Measurements from ENCODE around the gene VAMP2. TPM values are rescaled to one million over a fixed set of nuclear protein-coding genes. Genes with fewer than 3 reads are reported as not detected.
A peak's percentile ranks its signal among the peaks of the same experiment; 100 is the strongest.

Gene VAMP2
- total and polyA plus RNA-seq, 9 donors = 10.9 to 77.2 (median 61.4) TPM

DNA sequence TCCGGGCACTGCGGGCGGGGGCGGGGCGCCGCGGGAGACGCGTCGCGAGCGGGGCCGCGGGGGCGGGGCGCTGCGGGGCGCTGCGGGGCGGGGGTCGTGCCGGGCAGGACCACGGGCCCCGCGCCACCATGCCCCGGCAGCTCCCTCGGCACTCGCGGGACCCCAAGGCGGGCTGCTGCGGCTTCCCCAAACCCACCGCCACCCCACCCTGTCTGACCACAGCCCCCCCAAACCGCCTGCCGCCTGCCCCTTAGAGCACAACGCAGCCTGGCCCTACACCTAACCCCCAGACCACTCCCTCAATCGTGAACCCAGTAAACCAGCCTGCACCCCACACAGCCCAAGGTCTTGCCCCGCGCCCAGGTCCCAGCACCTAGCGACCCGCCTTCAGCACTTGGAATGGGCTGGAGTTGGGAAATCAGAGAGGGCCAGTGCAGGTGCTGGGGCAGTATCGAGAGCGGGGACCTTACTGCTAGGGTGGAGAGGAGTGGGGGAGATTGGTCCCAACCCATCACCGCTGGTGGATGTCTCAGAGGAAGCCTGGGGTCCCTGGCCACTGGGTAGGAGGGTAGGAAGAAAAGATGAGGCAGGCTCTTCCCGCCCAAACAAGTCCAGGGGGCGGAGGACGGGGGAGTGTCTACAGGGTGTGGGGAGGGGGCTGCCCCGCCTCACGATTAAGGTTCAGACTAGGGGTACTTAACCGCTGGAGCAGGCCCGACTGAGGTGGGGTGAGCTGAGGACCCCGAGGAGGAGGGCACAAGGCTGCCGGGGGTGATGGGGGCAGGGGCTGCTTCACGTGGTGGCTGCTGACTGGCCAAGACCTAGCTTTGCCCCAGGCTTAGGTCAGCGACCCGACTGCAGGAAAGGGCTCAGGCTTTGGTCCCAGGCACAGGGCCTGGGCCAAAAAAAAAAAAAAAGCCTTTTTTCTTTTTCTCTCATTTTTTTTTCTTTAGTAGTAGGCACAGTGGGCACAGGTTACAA is 539 bp upstream of the VAMP2 start:
- H3K4me1 ChIP-seq (ENCODE audit: control insufficient read depth, insufficient read depth, low read length) = peaks cover 43% of the 10 kb centered on the region
- no peaks in the 10 kb centered on the region for H3K27me3 ChIP-seq (ENCODE audit: control insufficient read depth, insufficient read depth, low read length)
- peak overlapping the region; percentile 96 for H3K27ac ChIP-seq (ENCODE audit: low read length)
- WGBS (ENCODE audit: insufficient coverage) = under 1% methylated on average over 47 of the region's 55 CpGs
- H3K9me3 ChIP-seq (replicated peaks; ENCODE audit: control insufficient read depth, low read depth, low read length) = no peaks in the 10 kb centered on the region
- peaks cover 30% of the 10 kb centered on the region for H3K36me3 ChIP-seq (ENCODE audit: control insufficient read depth, insufficient read depth, low read length)
- H3K4me3 ChIP-seq (ENCODE audit: low read length) = peak overlapping the region; percentile 83
- peak; percentile 59 for DNase-seq

DNA sequence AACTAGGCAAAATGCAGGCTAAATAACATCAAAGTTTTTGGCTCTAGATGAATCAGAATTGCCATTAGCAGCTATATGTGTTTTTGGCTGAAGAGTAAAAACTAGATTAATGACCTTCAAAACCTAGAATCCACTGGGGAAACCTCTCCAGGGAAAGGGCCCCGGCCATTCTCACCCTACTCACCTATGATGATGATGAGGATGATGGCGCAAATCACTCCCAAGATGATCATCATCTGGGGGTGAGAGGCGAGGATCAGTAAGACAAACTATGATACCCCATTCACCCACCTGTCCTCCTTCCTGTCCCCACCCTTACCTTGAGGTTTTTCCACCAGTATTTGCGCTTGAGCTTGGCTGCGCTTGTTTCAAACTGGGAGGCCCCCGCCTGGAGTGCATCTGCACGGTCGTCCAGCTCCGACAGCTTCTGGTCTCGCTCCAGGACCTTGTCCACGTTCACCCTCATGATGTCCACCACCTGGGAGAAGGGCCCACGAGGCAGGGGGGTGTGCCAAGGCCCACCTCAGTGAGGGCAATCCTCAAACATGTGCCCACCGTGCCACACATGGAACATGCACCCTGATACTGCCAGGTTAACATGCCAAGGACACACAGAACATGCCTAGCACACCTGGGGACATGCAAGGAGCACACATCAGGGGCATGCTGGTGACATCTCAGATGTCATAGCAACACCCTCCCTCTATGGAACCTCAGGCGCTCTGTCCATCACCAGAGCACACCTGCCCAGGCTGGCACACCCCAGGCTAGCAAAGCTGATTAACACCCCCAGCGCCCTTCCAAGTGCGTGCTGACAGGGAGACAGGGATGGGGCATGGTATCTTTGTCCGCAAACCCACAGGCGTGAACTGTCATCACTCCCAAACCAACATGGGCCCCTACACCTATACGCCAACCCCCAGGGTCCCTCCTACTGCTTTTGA is 1.2 kb downstream of the VAMP2 start:
- DNase-seq = peak; percentile 27
- WGBS (ENCODE audit: insufficient coverage) = 58% methylated on average over 12 of the region's 19 CpGs
- Histone ChIP-seq H3K9me3 (replicated peaks; ENCODE audit: control insufficient read depth, low read depth, low read length) (no peaks in the 10 kb centered on the region), H3K27me3 (ENCODE audit: control insufficient read depth, insufficient read depth, low read length) (no peaks in the 10 kb centered on the region), H3K36me3 (ENCODE audit: control insufficient read depth, insufficient read depth, low read length) (peaks cover 30% of the 10 kb centered on the region), H3K27ac (ENCODE audit: low read length) (peak overlapping the region; percentile 97), H3K4me1 (ENCODE audit: control insufficient read depth, insufficient read depth, low read length) (peaks cover 51% of the 10 kb centered on the region), H3K4me3 (ENCODE audit: low read length) (peak overlapping the region; percentile 96)

DNA sequence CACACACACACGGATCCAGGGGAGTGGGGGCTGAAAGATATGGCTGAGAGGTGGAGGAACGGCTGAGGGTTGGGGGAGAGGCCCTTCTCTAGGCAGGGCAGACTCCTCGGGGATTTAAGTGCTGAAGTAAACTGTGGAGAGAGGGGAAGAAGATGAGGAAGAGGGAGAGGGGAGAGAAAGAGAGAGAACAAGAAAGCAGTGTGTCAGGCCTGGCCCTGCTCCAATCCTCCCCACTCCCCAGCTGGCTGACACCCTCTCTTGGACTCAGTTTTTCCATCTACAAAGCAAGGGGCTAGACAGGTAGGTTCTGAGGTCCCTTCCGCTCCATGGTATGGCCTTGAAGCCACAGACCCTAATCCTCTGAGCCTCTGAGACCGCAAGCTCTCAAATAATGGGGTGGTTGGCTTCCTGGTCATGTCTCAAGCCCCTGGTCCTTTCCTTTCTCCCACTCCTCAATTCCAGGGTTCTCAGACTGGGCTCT is 2.0 kb downstream of the VAMP2 start:
- H3K27me3 ChIP-seq (ENCODE audit: control insufficient read depth, insufficient read depth, low read length) = no peaks in the 10 kb centered on the region
- peaks cover 30% of the 10 kb centered on the region for H3K36me3 ChIP-seq (ENCODE audit: control insufficient read depth, insufficient read depth, low read length)
- H3K4me1 ChIP-seq (ENCODE audit: control insufficient read depth, insufficient read depth, low read length) = peaks cover 52% of the 10 kb centered on the region
- H3K4me3 ChIP-seq (ENCODE audit: low read length) = no peak overlapping the region
- no peaks in the 10 kb centered on the region for H3K9me3 ChIP-seq (replicated peaks; ENCODE audit: control insufficient read depth, low read depth, low read length)
- DNase-seq = peak; percentile 30
- WGBS (ENCODE audit: insufficient coverage) = 40% methylated on average over 4 of the region's 5 CpGs
- H3K27ac ChIP-seq (ENCODE audit: low read length) = peak overlapping the region; percentile 97

- no peak for DNase-seq
- H3K4me1 ChIP-seq (ENCODE audit: control insufficient read depth, insufficient read depth, low read length) = peaks cover 58% of the 10 kb centered on the region
These were observed 2.5 kb downstream of the VAMP2 start for GRCh38 chr17:8160224-8160577.

GRCh38 chr17:8159459-8160223 is 3.1 kb downstream of the VAMP2 start:
- Histone ChIP-seq H3K4me3 (ENCODE audit: low read length) (no peak overlapping the region), H3K36me3 (ENCODE audit: control insufficient read depth, insufficient read depth, low read length) (peaks cover 30% of the 10 kb centered on the region), H3K9me3 (replicated peaks; ENCODE audit: control insufficient read depth, low read depth, low read length) (no peaks in the 10 kb centered on the region), H3K27ac (ENCODE audit: low read length) (no peak overlapping the region), H3K27me3 (ENCODE audit: control insufficient read depth, insufficient read depth, low read length) (no peaks in the 10 kb centered on the region), H3K4me1 (ENCODE audit: control insufficient read depth, insufficient read depth, low read length) (peaks cover 58% of the 10 kb centered on the region)
- DNase-seq = peak; percentile 28
- no CpG with 5 or more reads among the region's 4 CpGs for WGBS (ENCODE audit: insufficient coverage)

More at GRCh38 chr17:8160224-8160577, 2.5 kb downstream of the VAMP2 start:
- Histone ChIP-seq H3K27me3 (ENCODE audit: control insufficient read depth, insufficient read depth, low read length) (no peaks in the 10 kb centered on the region), H3K27ac (ENCODE audit: low read length) (peak overlapping the region; percentile 97), H3K36me3 (ENCODE audit: control insufficient read depth, insufficient read depth, low read length) (peaks cover 30% of the 10 kb centered on the region), H3K9me3 (replicated peaks; ENCODE audit: control insufficient read depth, low read depth, low read length) (no peaks in the 10 kb centered on the region), H3K4me3 (ENCODE audit: low read length) (no peak overlapping the region)
- WGBS (ENCODE audit: insufficient coverage) = 68% methylated on average over 4 of the region's 4 CpGs

GRCh38 chr17:8159032-8159400 is 3.7 kb downstream of the VAMP2 start:
- Histone ChIP-seq H3K4me1 (ENCODE audit: control insufficient read depth, insufficient read depth, low read length) (peaks cover 55% of the 10 kb centered on the region), H3K4me3 (ENCODE audit: low read length) (no peak overlapping the region), H3K27me3 (ENCODE audit: control insufficient read depth, insufficient read depth, low read length) (no peaks in the 10 kb centered on the region), H3K9me3 (replicated peaks; ENCODE audit: control insufficient read depth, low read depth, low read length) (no peaks in the 10 kb centered on the region), H3K36me3 (ENCODE audit: control insufficient read depth, insufficient read depth, low read length) (peaks cover 30% of the 10 kb centered on the region), H3K27ac (ENCODE audit: low read length) (no peak overlapping the region)
- WGBS (ENCODE audit: insufficient coverage) = no CpG with 5 or more reads among the region's 3 CpGs
- DNase-seq = no peak

DNA sequence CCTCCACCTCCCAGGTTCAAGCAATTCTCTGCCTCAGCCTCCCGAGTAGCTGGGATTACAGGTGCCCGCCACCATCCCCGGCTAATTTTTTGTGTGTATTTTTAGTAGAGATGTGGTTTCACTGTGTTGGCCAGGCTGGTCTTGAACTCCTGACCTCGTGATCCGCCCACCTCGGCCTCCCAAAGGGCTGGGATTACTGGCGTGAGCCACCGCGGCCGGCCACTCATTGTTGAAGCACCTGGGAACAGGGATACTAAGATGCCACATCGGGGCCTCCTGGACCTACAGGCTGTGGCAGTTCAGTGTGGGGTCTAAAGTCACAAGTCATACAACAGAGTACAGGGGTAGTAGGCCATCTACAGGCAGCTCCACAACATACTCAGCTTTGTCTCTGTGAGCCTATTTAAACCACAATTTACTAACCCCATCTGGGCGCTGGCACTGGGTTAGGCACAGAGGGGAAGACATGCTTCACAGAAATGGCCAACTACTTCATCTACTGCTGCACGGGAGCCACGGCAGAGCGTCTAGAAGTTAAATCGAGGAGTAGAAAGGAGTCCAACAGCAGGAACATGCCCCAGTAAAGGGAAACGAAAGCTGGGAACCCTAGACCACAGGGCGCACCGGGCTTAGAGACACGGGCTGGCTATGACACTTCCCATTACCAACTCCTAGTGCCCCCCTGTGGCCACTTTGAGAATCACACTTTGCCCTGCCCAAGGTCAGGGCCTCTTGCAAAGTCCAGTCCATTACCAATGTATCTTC is 4.3 kb downstream of the VAMP2 start:
- H3K27ac ChIP-seq (ENCODE audit: low read length) = peak overlapping the region; percentile 92
- peak; percentile 93 for DNase-seq
- no peaks in the 10 kb centered on the region for H3K9me3 ChIP-seq (replicated peaks; ENCODE audit: control insufficient read depth, low read depth, low read length)
- H3K27me3 ChIP-seq (ENCODE audit: control insufficient read depth, insufficient read depth, low read length) = no peaks in the 10 kb centered on the region
- peaks cover 30% of the 10 kb centered on the region for H3K36me3 ChIP-seq (ENCODE audit: control insufficient read depth, insufficient read depth, low read length)
- H3K4me1 ChIP-seq (ENCODE audit: control insufficient read depth, insufficient read depth, low read length) = peaks cover 55% of the 10 kb centered on the region
- H3K4me3 ChIP-seq (ENCODE audit: low read length) = no peak overlapping the region
- WGBS (ENCODE audit: insufficient coverage) = 30% methylated on average over 14 of the region's 20 CpGs

DNA sequence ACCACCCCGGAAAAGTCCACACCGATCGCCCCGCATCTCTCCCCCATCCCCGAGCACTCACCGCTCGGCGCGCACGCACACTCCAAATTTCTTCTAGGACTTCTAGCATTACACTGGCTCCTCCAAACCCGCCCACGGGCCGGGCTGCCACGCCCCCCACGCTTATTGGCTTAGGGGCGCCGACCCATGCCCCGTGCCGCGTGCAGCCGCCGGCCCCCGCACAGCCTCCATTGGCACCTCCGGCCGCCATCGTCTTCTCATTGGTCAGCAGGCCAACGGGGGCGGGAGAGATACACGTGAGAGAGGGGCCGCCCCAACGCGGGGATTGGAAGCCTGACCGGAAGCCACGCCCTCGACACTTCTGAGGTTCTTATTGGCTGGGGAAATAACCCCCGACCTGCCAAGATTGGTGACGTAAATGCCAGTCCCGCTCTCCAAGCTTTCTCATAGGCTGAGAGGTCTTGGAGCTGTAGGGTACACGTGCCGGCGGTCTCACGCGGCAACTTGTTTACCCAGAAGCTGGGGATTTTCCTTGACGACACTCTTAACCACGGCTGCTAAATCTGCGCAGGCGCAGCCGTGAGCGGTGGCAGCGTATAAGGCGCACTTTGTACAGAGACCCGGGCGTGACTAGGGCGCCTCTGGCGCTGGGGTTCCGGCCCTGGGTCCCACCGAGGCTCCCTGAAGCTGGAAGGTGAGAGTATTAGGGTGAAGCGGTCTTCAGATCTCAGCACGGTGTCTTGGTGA is 6.3 kb downstream of the VAMP2 start:
- Histone ChIP-seq H3K9me3 (replicated peaks; ENCODE audit: control insufficient read depth, low read depth, low read length) (no peaks in the 10 kb centered on the region), H3K27ac (ENCODE audit: low read length) (peak overlapping the region; percentile 98), H3K36me3 (ENCODE audit: control insufficient read depth, insufficient read depth, low read length) (peaks cover 27% of the 10 kb centered on the region), H3K4me3 (ENCODE audit: low read length) (peak overlapping the region; percentile 88), H3K27me3 (ENCODE audit: control insufficient read depth, insufficient read depth, low read length) (no peaks in the 10 kb centered on the region), H3K4me1 (ENCODE audit: control insufficient read depth, insufficient read depth, low read length) (peaks cover 63% of the 10 kb centered on the region)
- DNase-seq = peak; percentile 100
- WGBS (ENCODE audit: insufficient coverage) = under 1% methylated on average over 55 of the region's 59 CpGs

- no peak for DNase-seq
- no peaks in the 10 kb centered on the region for H3K27me3 ChIP-seq (ENCODE audit: control insufficient read depth, insufficient read depth, low read length)
- H3K9me3 ChIP-seq (replicated peaks; ENCODE audit: control insufficient read depth, low read depth, low read length) = no peaks in the 10 kb centered on the region
- peaks cover 62% of the 10 kb centered on the region for H3K4me1 ChIP-seq (ENCODE audit: control insufficient read depth, insufficient read depth, low read length)
- peak overlapping the region; percentile 98 for H3K27ac ChIP-seq (ENCODE audit: low read length)
- H3K36me3 ChIP-seq (ENCODE audit: control insufficient read depth, insufficient read depth, low read length) = peaks cover 22% of the 10 kb centered on the region
- peak overlapping the region; percentile 88 for H3K4me3 ChIP-seq (ENCODE audit: low read length)
- under 1% methylated on average over 11 of the region's 11 CpGs for WGBS (ENCODE audit: insufficient coverage)
These were observed 6.8 kb downstream of the VAMP2 start for GRCh38 chr17:8155996-8156245.

Data from muscle of leg (tissue), 11 donors.